CD4-positive, alpha-beta T cell treated with Interleukin-21 for 1 hour (primary cell): ENCODE results near the gene LRRC73.
"Not testable (repeated sequence)": the region's sequence is repeated elsewhere in the genome, so short reads cannot be mapped to it uniquely, and the experiment has no call there.

Experiments
- DNase-seq: peaks from one replicate; pipeline ENCODE4 v3.0.0-alpha.2; 2020

The LRRC73 gene

GRCh38 chr6:43491750-43492661 lies 18.1 kb downstream of the LRRC73 start:
- DNase-seq, result no peak

- DNase-seq, result no peak
These were observed 19.6 kb downstream of the LRRC73 start for GRCh38 chr6:43490523-43490939.

- no peak for DNase-seq
These were observed 20.7 kb downstream of the LRRC73 start for GRCh38 chr6:43489277-43490072.

- no peak for DNase-seq
These were observed 21.4 kb downstream of the LRRC73 start for GRCh38 chr6:43488667-43489276.

GRCh38 chr6:43481591-43482236 lies 28.4 kb downstream of the LRRC73 start:
- no peak for DNase-seq

GRCh38 chr6:43481075-43481474 lies 29.1 kb downstream of the LRRC73 start:
- DNase-seq, result no peak

GRCh38 chr6:43478008-43478372 lies 32.2 kb downstream of the LRRC73 start:
- peak; percentile 18 for DNase-seq

- DNase-seq, result peak; percentile 96
These were observed 32.7 kb downstream of the LRRC73 start, which contains the start of gene TJAP1 for GRCh38 chr6:43477235-43478007. Gene TJAP1 (plus strand): TSS chr6:43477570. CDS start chr6:43499002, 21,432 bp downstream.

GRCh38 chr6:43476746-43477145 lies 33.4 kb downstream of the LRRC73 start:
- DNase-seq, result peak; percentile 17

GRCh38 chr6:43475516-43475915 lies 34.6 kb downstream of the LRRC73 start:
- no peak for DNase-seq

GRCh38 chr6:43472515-43472914 lies 37.6 kb downstream of the LRRC73 start:
- DNase-seq, result no peak

GRCh38 chr6:43471399-43471798 lies 38.7 kb downstream of the LRRC73 start:
- DNase-seq, result no peak

- no peak for DNase-seq
These were observed 40.2 kb downstream of the LRRC73 start for GRCh38 chr6:43469947-43470346.

- no peak for DNase-seq
These were observed 41.1 kb downstream of the LRRC73 start for GRCh38 chr6:43468748-43469681.

- DNase-seq, result no peak
These were observed 41.9 kb downstream of the LRRC73 start for GRCh38 chr6:43468240-43468639.

- DNase-seq, result no peak
These were observed 42.4 kb downstream of the LRRC73 start for GRCh38 chr6:43467752-43468151.

GRCh38 chr6:43467265-43467664 lies 42.9 kb downstream of the LRRC73 start:
- DNase-seq, result not testable (repeated sequence)

GRCh38 chr6:43465948-43466347 lies 44.2 kb downstream of the LRRC73 start:
- no peak for DNase-seq

- DNase-seq, result no peak
These were observed 45.8 kb downstream of the LRRC73 start for GRCh38 chr6:43464337-43464736.

GRCh38 chr6:43461936-43462335 lies 48.2 kb downstream of the LRRC73 start:
- no peak for DNase-seq

GRCh38 chr6:43460032-43460431 lies 50.1 kb downstream of the LRRC73 start:
- DNase-seq, result no peak
